Activated naive CD4-positive, alpha-beta T cell treated with anti-CD3 and anti-CD28 coated beads, Interleukin-2, amount 50 U/mL, for 72 hours (primary cell): ENCODE data around the gene PATJ. TPM values are rescaled to one million over a fixed set of nuclear protein-coding genes. Genes with fewer than 3 reads are reported as not detected.
"Not testable (repeated sequence)": the region's sequence is repeated elsewhere in the genome, so short reads cannot be mapped to it uniquely, and the experiment has no call there.

Experiments
- ATAC-seq, 2 donors: fragments of 150-1000 bp; cut with Tn5 transposase; 2 replicates each; pipeline ENCODE4 v1.10.0; 2021; ENCODE audit warnings: mild to moderate bottlenecking in 2 of 2, moderate library complexity in 2 of 2
- DNase-seq, 2 donors: peaks; one replicate each; pipeline ENCODE4 v3.0.0; 2021 to 2022; ENCODE audit warnings: low spot score in 2 of 2
- H3K27ac Mint-ChIP-seq, 2 donors: one replicate each; pipeline ENCODE4 v1.8.0; 2022; ENCODE audit warnings: mild to moderate bottlenecking in 2 of 2, mixed read lengths in 2 of 2
- H3K36me3 Mint-ChIP-seq, 2 donors: one replicate each; pipeline ENCODE4 v1.8.0; 2022; ENCODE audit warnings: mixed read lengths in 2 of 2
- H3K9me3 Mint-ChIP-seq, 2 donors: one replicate each; pipeline ENCODE4 v1.8.0; 2022; ENCODE audit warnings: mixed read lengths in 2 of 2
- total RNA-seq, 2 donors: library from RNA; stranded (reverse); gene quantifications; one replicate each; pipeline ENCODE4 v1.2.3, GENCODE V29; 2022

PATJ gene
- total RNA-seq, 2 donors from 2014 or later: 21.5 to 24.7 TPM

DNA sequence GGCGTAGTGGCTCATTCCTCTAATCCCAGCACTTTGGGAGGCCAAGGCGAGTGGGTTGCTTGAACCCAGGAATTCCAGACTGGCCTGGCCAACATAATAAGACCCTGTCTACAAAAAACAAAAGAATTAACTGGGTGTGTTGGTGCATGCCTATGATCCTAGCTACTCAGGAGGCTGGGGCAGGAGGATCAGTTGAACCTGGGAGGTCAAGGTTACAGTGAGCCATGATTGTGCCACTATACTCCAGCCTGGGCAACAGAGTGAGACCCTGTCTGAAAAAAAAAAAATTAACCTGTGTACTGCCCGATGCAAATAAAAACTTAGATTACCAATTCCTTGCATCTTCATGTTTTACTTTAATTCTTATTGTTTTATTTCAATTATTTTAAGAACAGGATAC, 193.2 kb downstream of the PATJ start:
- Mint-ChIP-seq H3K9me3 (no peaks in the 10 kb centered on the region), H3K36me3 (peaks cover 0 to 6% of the 10 kb centered on the region in 2 donors), H3K27ac (no peak overlapping the region)
- ATAC-seq (no peak), DNase-seq (no peak)

DNA sequence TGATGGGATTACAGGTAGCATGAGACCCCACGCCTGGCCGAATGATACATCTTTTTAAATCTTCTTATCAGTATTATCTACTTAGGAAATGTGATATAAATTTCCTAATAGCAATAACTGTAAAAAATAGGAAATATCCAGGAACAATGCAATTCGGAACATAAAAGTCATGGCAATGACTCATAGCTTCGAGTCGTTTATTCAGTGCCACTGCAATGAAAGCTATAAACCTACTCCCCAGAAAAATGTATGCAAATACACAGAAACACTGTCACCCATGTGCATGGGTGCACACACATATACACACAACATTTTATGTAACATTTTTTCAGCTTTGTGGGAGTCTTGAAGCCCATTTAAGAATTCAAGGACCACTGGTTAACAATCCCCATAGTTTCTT, 194.6 kb downstream of the PATJ start:
- ATAC-seq (no peak), DNase-seq (no peak)
- H3K9me3 Mint-ChIP-seq: no peaks in the 10 kb centered on the region
- peaks cover 0 to 5% of the 10 kb centered on the region in 2 donors for H3K36me3 Mint-ChIP-seq
- no peak overlapping the region for H3K27ac Mint-ChIP-seq

DNA sequence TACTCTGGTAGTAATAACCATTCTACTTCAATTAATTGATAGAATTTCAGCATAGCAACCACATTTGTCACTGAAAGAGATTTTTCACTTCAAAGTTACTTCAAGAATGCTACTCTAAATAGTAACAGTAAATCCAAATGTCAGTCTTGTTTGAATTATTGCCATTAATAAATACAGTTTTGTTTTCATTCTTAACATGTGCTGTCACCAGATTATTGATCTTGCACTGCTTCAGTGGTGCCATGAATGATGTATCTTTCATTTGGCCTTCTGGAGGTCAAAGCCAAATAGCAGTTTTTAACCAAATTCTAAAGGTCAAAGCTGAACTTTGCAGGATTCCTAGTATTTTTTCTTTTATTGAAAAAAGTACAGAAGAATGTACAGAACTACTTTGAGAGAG, 199.5 kb downstream of the PATJ start:
- Mint-ChIP-seq H3K9me3 (peaks cover 0 to 5% of the 10 kb centered on the region in 2 donors), H3K36me3 (peaks cover 0 to 10% of the 10 kb centered on the region in 2 donors), H3K27ac (no peak overlapping the region)
- ATAC-seq (no peak), DNase-seq (no peak)

DNA sequence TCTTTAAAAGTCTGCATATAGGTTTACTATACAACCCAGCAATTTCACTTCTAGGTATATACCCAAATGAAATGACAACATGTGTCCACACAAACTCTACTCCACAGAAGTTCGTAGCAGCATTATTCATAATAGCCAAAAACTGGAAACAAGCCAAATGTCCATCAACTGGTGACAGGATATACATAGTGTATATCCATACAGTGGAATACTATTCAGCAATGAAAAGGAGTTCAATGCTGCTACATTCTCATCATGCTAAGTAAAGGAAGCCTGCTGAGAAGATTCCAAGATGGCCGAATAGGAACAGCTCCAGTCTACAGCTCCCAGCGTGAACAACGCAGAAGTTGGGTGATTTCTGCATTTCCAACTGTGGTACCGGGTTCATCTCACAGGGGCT, 200.6 kb downstream of the PATJ start:
- Mint-ChIP-seq H3K36me3 (peaks cover 0 to 10% of the 10 kb centered on the region in 2 donors), H3K27ac (no peak overlapping the region), H3K9me3 (peaks cover 0 to 5% of the 10 kb centered on the region in 2 donors)
- DNase-seq (no peak), ATAC-seq (no peak)

DNA sequence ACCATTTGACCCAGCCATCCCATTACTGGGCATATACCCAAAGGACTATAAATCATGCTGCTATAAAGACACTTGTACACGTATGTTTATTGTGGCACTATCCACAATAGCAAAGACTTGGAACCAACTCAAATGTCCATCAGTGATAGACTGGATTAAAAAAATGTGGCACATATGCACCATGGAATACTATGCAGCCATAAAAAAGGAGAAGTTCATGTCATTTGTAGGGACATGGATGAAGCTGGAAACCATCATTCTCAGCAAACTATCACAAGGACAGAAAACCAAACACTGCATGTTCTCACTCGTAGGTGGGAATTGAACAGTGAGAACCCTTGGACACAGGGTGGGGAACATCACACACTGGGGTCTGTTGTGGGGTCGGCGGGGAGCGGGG, 206.4 kb downstream of the PATJ start:
- DNase-seq, H3K27ac Mint-ChIP-seq, ATAC-seq, H3K9me3 Mint-ChIP-seq, H3K36me3 Mint-ChIP-seq: not testable (repeated sequence)

DNA sequence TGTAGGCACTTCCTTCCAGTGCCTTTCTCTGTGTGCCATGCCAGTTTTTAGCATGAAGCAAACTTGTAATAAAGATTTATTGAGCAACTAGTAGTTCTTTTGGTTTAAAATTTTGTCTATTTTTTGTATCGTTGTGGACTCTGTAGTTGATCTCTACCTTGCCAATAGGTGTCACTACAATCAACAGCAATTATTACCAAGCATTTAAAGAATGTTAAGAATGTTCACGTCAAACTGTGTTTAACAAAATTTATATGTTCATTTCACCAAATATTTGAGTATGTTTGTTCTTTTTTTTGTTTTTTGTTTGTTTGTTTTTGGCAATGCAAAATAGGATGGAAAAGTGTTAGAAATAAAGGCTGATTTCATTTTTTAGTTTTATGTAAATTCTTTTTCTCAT, 208.1 kb downstream of the PATJ start:
- ATAC-seq (no peak), DNase-seq (no peak)
- no peaks in the 10 kb centered on the region for H3K36me3 Mint-ChIP-seq
- H3K27ac Mint-ChIP-seq: no peak overlapping the region
- no peaks in the 10 kb centered on the region for H3K9me3 Mint-ChIP-seq

DNA sequence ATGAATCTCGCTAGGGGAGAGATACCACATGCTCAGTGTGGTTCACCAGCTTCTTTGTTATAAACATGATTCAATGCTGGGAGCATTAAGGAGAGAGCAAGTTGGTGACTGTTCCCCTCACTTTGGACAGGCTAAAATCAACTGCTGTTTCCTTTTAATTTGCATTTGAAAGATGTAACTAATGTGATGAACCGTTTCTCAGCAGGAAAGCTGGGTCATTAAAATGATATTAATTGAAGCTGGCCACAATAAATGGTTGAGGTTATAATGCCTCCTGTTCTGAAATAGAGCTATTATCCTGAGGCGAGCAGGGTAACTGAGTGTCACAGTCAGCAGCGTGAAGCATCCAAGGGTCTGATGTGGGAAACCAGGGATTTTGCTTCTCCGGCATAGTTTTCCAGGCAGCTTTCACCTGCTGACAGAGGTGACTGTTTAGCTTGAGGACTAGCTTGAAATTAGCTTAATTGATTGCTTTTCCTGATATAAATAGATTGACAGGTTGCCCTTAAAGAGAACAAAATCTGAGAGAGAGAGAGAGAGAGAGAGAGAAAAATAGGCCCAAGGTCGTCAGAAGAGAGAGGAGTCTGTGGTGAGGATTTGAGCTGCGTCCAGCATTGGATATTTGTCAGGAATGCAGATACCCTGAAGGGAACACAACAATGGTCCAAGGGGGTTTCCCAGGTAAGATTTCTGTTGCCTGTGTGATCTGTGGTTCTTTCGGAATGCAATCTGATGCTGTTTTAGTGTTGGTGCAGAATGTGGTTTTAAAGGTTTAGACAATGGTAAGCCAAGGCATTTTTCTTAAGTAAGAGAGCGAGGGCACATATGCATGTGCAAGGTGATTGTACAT, 209.7 kb downstream of the PATJ start:
- no peaks in the 10 kb centered on the region for H3K9me3 Mint-ChIP-seq
- no peak overlapping the region for H3K27ac Mint-ChIP-seq

DNA sequence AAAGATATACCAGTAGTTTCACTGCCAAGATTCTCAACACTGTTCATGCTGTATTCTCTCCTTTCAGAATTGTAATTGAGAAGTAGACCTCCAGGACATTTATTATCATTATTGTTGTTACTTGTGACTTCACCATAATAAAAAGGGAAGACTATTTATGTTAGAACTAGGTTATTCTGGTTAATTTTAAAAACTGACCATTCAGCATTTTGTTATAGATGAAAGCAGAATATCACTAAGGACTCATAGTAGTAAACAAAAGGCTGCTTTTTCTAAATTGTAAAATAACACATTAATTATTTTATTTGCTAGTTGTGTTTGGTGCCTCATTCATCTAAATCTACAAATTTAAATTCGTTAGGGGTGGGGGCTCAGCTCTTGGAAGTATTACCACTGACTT, 210.4 kb downstream of the PATJ start:
- no peak for DNase-seq
- ATAC-seq: no peak
- H3K36me3 Mint-ChIP-seq: no peaks in the 10 kb centered on the region
- H3K9me3 Mint-ChIP-seq: no peaks in the 10 kb centered on the region
- H3K27ac Mint-ChIP-seq: no peak overlapping the region

More for the DNA sequence above, 209.7 kb downstream of the PATJ start:
- DNase-seq (no peak), ATAC-seq (no peak)
- H3K36me3 Mint-ChIP-seq: no peaks in the 10 kb centered on the region

DNA sequence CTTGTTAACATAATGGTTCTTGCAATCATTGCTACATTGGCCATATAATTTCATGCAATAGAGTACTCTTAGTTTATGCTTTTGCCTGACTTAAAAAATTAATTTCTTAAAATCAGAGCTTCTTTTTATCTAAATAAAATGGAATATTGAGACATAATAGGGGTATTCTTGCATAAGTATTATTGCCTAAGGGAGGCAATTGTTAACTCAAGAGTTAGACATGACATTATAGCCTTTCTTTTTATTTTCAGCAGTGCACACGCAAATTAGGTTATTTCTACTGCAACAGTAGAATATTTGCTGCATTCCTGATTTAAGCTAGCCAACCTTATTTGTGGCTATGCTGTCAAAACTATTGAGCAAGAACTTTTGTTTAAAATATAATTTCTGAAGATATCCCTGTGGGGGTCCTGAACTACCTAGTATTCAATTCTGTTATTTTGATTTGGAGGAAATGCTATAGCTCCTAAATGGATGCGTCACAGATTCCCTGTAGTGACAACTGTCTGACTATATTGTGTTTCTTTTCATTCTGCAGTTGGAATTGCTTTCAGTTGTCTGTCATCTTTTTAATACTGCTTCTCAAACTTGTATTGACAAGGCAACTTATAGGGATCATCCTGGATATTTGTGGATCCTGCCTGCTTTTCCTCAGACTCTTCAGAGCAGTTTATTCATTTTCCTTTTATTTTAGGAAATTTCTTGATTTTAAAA, 211.0 kb downstream of the PATJ start:
- no peaks in the 10 kb centered on the region for H3K9me3 Mint-ChIP-seq
- ATAC-seq (no peak), DNase-seq (no peak)
- H3K36me3 Mint-ChIP-seq: no peaks in the 10 kb centered on the region
- no peak overlapping the region for H3K27ac Mint-ChIP-seq

DNA sequence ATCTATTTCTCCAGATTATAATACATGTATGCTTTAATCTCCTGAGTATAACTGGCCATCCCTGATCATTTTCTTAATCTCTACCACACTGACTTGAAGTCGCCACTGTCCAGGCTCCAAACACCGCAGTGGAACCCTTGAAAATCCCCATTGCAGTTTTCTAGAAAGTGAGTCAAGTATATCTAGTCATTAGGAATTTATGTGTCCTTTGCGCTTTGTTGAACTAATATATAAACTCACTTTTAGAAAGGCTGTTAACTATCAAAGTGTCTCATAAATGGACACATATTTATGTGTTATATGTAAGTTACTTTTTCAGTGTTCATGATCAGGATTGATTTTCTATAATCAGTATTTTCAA, 211.5 kb downstream of the PATJ start:
- no peaks in the 10 kb centered on the region for H3K9me3 Mint-ChIP-seq
- no peak overlapping the region for H3K27ac Mint-ChIP-seq
- DNase-seq (no peak), ATAC-seq (no peak)
- no peaks in the 10 kb centered on the region for H3K36me3 Mint-ChIP-seq

DNA sequence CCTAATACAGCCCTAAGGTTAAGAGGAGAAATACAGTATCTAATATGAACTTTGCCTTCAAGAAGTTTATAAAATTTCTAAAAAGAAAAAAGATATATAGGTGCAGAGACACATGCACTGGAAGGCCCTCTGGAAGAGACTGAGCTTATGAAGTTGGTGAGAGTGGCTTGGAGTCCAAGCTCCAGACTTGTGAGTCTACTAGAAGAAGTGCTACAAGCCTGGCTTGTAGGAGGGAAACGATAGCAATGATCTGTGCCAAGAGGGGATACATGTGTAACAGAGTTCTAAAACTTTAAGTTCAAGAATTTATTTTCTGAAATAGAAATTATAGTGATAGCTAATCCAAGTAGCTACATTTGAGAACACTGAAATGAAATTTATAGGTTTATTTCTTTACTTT, 213.0 kb downstream of the PATJ start:
- no peak for DNase-seq
- Mint-ChIP-seq H3K36me3 (no peaks in the 10 kb centered on the region), H3K9me3 (no peaks in the 10 kb centered on the region), H3K27ac (no peak overlapping the region)
- no peak for ATAC-seq

DNA sequence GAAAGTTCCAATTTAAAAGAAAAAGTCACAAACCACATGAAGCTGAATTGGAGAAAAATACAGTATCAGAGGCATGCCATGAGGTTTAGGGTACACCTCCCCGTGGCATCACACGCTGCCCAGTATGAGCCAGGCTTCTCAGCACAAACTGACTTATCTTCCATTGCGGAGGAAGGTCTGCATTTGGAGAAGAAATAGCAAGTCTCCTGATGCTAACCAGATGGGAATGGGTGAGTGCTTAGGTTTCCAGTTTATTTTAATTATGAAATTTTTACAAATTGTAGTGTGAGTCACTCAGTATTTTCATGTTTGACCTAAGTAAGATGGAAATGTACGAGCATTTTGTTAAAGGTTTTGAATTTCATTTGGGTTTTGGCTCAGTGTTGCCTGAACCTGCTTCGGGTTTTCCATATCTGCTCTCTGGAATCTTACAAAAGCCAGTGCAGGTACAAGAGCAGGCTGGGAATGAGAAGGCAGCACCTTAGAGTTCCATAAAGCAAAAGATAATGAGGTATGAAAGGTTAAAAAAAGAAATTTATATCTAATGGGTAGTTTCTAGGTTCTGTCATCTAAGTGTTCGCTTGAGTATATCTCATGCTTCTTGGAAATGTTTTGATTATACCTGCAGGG, 213.9 kb downstream of the PATJ start:
- Mint-ChIP-seq H3K36me3 (no peaks in the 10 kb centered on the region), H3K9me3 (no peaks in the 10 kb centered on the region), H3K27ac (no peak overlapping the region)
- no peak for DNase-seq
- no peak for ATAC-seq

DNA sequence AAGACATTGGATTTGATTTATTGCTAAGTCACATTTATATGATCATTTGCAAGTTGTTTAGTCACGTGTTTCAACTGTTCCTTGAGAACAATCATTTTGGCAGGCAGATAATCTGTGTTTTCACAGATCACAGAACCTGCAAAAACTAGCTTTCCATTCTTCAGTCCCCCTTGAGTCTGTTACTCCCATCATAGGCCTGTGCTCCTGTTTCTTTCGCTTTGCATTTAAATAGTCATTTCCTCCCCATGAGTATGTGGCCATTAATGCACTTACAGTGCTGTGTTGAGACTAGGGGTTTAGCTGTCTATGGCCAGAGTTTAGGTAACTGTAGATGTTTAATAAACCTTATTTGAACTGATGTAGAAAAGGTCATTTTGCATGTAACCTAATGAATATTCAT, 214.5 kb downstream of the PATJ start:
- DNase-seq (no peak), ATAC-seq (no peak)
- Mint-ChIP-seq H3K36me3 (no peaks in the 10 kb centered on the region), H3K27ac (no peak overlapping the region), H3K9me3 (no peaks in the 10 kb centered on the region)

DNA sequence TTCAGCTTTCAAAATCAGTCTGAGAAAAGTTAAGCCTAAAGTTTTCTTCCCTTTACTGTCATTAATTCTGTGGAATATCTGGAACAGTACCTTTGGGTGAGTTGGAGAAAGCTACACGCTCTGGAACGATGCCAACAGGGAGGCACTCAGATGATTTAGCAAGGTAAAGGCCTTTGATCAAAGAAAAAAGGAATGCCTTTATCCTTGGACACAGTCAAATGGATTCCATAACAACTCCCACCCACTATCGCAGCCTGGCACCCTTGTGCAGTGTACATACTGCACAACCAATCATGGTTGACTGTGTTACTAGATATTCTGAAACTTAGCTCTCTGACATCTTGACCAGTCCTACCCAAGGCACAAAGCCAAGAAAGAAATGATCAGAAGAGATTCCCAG, 218.7 kb downstream of the PATJ start:
- ATAC-seq (no peak), DNase-seq (no peak)
- Mint-ChIP-seq H3K36me3 (no peaks in the 10 kb centered on the region), H3K27ac (no peak overlapping the region), H3K9me3 (no peaks in the 10 kb centered on the region)

DNA sequence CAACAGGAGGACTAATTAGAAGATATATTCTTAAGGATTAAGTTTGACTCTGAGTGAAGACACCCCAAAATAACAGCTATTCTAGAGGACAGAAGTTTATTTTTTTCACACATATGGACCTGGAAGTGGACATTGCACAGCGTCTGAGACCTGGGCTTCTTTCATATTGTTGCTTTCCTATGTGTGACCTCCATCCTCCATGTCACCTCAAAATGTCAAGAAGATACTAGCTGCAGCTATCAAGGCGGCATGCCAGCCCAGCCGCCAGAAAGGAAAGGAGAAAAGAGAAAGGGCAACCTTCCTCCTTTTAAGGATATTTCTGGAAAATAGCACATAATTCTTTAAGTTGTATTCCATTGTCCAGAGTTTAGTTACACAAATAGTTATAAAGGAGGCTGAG, 220.4 kb downstream of the PATJ start:
- no peak for ATAC-seq
- Mint-ChIP-seq H3K9me3 (no peaks in the 10 kb centered on the region), H3K36me3 (no peaks in the 10 kb centered on the region), H3K27ac (no peak overlapping the region)
- no peak for DNase-seq

DNA sequence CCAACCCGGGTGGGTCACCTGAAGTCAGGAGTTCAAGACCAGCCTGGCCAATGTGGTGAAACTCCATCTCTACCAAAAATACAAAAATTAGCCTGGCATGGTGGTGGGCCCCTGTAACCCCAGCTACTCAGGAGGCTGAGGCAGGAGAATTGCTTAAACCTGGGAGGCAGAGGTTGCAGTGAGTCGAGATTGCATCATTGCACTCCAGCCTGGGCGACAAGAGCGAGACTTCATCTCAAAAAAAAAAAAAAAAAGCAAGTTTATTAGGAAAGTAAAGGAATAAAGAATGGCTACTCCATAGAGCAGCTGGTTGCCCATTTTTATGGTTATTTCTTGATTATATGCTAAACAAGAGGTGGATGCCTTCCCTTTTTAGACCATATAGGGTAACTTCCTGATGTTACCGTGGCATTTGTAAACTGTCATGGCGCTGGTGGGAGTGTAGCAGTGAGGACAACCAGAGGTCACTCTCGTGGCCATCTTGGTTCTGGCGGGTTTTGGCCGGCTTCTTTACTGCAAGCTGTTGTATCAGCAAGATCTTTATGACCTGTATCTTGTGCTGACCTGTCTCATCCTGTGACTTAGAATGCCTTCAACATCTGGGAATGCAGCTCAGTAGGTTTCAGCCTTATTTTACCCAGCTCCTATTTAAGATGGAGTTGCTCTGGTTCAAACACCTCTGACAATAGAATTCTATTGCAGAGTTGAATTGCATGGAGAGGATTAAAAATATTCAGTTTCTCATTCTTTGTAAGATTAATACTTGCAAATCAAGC, 224.4 kb downstream of the PATJ start:
- ATAC-seq, H3K9me3 Mint-ChIP-seq, DNase-seq, H3K36me3 Mint-ChIP-seq, H3K27ac Mint-ChIP-seq: not testable (repeated sequence)

DNA sequence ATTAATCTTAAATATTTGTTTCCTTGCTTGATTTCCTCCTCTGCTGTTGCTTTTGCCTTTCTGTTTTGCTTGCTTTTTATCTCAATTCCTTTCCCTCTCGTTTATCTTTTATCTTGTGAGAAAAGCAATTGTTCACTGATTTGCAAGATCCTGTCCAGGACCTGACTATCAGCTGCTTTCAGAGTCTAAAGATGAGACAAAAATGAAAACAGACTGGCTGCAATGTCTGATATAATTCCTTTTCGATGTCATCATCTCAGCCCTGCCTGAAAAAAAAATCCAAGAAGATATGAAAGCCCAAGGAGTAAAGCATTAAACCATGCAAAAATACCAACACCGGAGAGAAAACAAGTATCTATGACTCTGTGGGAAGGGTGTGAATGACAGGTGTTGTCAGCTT, 225.5 kb downstream of the PATJ start:
- DNase-seq: no peak
- Mint-ChIP-seq H3K36me3 (peaks cover 0 to 5% of the 10 kb centered on the region in 2 donors), H3K9me3 (no peaks in the 10 kb centered on the region), H3K27ac (no peak overlapping the region)
- no peak for ATAC-seq
